ENCODE data around the gene DBN1.

DBN1 gene

DNA sequence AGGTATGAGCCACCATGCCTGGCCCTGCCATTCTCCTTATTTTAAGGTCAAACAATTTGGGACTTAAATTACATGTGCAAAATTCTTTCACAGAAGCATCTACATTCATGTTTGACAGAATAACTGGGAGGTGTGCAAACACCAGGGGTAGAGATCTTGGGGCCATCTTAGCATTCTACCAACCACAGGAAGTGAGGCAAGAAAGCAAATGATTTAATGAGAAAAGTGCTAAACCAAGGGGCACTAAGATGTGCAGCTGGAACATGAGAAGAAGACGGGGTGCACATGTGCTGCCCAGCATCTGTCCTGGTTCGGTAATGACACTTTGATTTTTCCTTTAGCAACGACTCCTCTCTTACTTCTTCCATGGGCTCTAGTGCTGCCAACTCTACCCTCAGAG lies 62.9 kb downstream of the DBN1 start:
- DNase-seq (ENCODE audit: low read depth in 2 of 3, low spot score in 1 of 3), result no peak

DNA sequence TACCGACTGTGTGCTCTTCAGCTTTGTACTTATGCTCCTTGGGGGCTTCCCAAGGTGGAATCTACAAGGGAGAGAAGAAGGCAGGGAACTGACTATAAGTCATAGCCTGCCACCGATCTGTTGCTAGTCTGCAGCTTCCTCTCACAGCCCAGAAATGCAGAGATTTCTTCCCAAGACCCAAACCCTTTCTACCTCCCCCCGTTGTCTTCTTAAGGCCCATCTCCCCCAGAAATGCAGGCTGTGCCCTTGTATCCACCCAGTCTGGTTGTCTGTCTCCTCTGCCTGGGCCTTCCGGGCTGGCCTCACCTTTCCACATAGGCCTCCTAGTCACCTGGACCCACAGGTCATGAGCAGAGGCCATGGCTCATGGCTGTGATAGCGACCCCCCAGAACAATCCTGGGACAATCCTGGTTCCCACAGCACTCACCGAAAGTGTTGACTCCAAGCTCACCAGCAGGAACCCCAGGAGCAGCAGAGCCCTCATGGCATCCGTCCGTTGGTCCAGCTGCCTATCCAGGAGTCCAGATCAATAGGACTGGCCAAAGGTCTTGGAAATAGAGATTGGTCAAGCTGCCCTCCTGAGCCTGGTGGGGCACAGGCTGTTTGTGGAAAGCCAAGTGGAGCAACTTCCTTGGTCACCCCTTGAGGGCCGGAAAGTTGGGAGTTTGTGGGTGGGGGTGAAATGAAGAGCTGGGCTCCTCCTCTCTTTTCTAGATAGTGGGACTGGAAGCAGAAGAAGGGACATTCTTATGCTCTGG lies 64.2 kb downstream of the DBN1 start, which contains the start of gene F12:
Gene F12 (minus strand): TSS at position 522 of the 759 bp plus-strand sequence. CDS start 37 bp downstream, at position 485.
- DNase-seq (ENCODE audit: low read depth in 2 of 3, low spot score in 1 of 3), result no peak
